HUES64 (cell line): ENCODE data around the gene PTPRM.

Experiments used
- H3K27ac ChIP-seq: 2 replicates; pipeline ENCODE4 v1.7.0; 2013; ENCODE audit warnings: low read depth, low read length, inconsistent platforms
- H3K27me3 ChIP-seq: 2 replicates; pipeline ENCODE4 v1.6.1; 2013; ENCODE audit warnings: mild to moderate bottlenecking, low read length; ENCODE audit not compliant: insufficient read depth
- H3K36me3 ChIP-seq: 2 replicates; pipeline ENCODE4 v1.6.1; 2013; ENCODE audit warnings: mild to moderate bottlenecking, low read length; ENCODE audit not compliant: insufficient read depth
- H3K4me1 ChIP-seq: 2 replicates; pipeline ENCODE4 v1.6.1; 2013; ENCODE audit warnings: mild to moderate bottlenecking, low read length, moderate library complexity; ENCODE audit not compliant: insufficient read depth
- H3K4me3 ChIP-seq: 2 replicates; pipeline ENCODE4 v1.5.1; 2013; ENCODE audit warnings: mild to moderate bottlenecking, low read length, moderate library complexity
- H3K9ac ChIP-seq: 2 replicates; pipeline ENCODE4 v1.6.1; 2013; ENCODE audit warnings: mild to moderate bottlenecking, low read depth, low read length
- H3K9me3 ChIP-seq: 2 replicates; pipeline ENCODE4 v1.6.1; 2013; ENCODE audit warnings: low read depth, low read length; ENCODE audit not compliant: insufficient read depth
- WGBS: fragments of 150-250, 120-280 bp; methylation state at CpG from one replicate; pipeline ENCODE4 v1.1.7; 2013; ENCODE audit warnings: missing lambda C conversion rate; 5-methylcytosine and 5-hydroxymethylcytosine counted together

PTPRM gene

DNA sequence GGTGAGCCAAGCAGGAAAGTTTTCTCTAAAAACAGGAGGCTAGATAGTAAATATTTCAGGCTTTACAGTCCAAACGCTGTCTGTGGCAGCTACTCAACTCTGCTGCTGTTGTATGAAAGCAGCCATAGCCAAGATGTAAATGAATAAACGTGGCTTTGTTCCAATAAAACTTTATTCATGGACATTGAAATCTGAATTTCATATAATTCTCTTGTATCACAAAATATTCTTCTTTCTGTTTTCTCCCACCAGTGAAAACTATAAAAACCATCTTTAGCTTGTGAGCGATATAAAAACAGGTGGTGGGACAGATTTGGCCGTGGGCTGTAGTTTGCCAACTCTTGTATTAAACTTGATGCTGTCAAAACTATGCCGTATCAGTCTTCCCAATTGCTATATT is 333.0 kb downstream of the PTPRM start:
- H3K27ac ChIP-seq, result no peak overlapping the region
- H3K4me1 ChIP-seq, result peaks cover 13% of the 10 kb centered on the region; the same call in 1 of the 2 replicates
- no peaks in the 10 kb centered on the region for H3K27me3 ChIP-seq
- H3K9me3 ChIP-seq, result no peaks in the 10 kb centered on the region
- no peaks in the 10 kb centered on the region for H3K36me3 ChIP-seq
- H3K4me3 ChIP-seq, result no peak overlapping the region
- WGBS, result 96% methylated on average over 4 of the region's 5 CpGs
- H3K9ac ChIP-seq, result no peak overlapping the region

DNA sequence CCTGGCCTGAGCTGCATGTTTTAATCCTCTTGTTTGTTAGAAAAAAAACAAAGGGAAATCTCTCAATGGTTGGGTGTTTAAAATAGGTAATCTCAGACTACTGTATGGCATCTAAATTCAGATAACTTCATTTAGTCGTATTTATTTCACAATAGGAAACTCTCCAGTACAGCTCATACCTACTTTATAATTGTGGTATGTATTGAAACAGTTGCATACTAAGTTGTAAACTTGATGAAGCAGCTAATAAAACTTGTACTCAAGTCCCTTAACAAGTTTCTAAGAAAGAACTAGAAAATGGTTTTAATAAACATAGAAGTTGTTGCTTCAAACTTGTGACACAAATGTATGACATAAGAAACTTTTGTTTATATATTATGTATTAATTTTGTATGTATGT is 334.5 kb downstream of the PTPRM start:
- H3K27me3 ChIP-seq, result no peaks in the 10 kb centered on the region
- no CpG with 5 or more reads among the region's 1 CpG for WGBS
- H3K9me3 ChIP-seq, result no peaks in the 10 kb centered on the region
- H3K4me3 ChIP-seq, result no peak overlapping the region
- peaks cover 13% of the 10 kb centered on the region; the same call in 1 of the 2 replicates for H3K4me1 ChIP-seq
- no peak overlapping the region for H3K9ac ChIP-seq
- H3K36me3 ChIP-seq, result no peaks in the 10 kb centered on the region
- H3K27ac ChIP-seq, result no peak overlapping the region

GRCh38 chr18:7902399-7902839 is 335.3 kb downstream of the PTPRM start:
- Histone ChIP-seq H3K9ac (no peak overlapping the region), H3K4me3 (no peak overlapping the region), H3K9me3 (no peaks in the 10 kb centered on the region), H3K36me3 (no peaks in the 10 kb centered on the region), H3K27me3 (no peaks in the 10 kb centered on the region), H3K4me1 (peaks cover 13% of the 10 kb centered on the region; the same call in 1 of the 2 replicates), H3K27ac (no peak overlapping the region)
- WGBS, result 94% methylated on average over 5 of the region's 5 CpGs

GRCh38 chr18:7904529-7904928 is 337.4 kb downstream of the PTPRM start:
- Histone ChIP-seq H3K4me3 (no peak overlapping the region), H3K9me3 (no peaks in the 10 kb centered on the region), H3K9ac (no peak overlapping the region), H3K27ac (no peak overlapping the region), H3K27me3 (no peaks in the 10 kb centered on the region), H3K36me3 (no peaks in the 10 kb centered on the region), H3K4me1 (no peaks in the 10 kb centered on the region)
- 87% methylated on average over 2 of the region's 2 CpGs for WGBS

- H3K9ac ChIP-seq, result no peak overlapping the region
- no peaks in the 10 kb centered on the region for H3K9me3 ChIP-seq
- H3K4me1 ChIP-seq, result no peaks in the 10 kb centered on the region
- WGBS, result 92% methylated on average over 1 of the region's 1 CpG
- H3K36me3 ChIP-seq, result no peaks in the 10 kb centered on the region
- no peaks in the 10 kb centered on the region for H3K27me3 ChIP-seq
- H3K27ac ChIP-seq, result no peak overlapping the region
- no peak overlapping the region for H3K4me3 ChIP-seq
These were observed 341.7 kb downstream of the PTPRM start for GRCh38 chr18:7908681-7909299.

GRCh38 chr18:7914834-7915670 is 347.9 kb downstream of the PTPRM start:
- whole genome bisulfite sequencing, result 87% methylated on average over 3 of the region's 5 CpGs

DNA sequence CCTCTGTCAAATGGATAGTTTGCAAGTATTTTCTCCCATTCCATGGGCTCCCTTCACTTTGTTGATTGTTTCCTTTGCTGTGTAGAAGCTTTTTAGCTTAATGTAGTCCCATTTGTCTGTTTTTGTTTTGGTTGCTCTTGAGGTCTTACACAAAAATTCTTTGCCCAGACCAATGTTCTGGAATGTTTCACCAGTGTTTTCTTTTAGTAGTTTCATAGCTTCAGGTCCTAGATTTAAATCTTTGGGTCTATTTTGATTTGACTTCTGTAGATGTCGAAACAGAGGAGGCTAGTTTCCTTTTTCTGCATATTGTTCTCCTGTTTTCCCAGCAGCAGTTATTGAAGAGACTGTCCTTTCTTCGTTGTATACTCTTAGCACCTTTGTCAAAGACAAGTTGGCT is 351.6 kb downstream of the PTPRM start:
- Histone ChIP-seq H3K36me3 (no peaks in the 10 kb centered on the region), H3K27ac (no peak overlapping the region), H3K27me3 (no peaks in the 10 kb centered on the region), H3K4me1 (no peaks in the 10 kb centered on the region), H3K9me3 (no peaks in the 10 kb centered on the region), H3K4me3 (no peak overlapping the region), H3K9ac (no peak overlapping the region)
- 95% methylated on average over 2 of the region's 2 CpGs for WGBS

More at GRCh38 chr18:7914834-7915670, 347.9 kb downstream of the PTPRM start:
- no peaks in the 10 kb centered on the region for H3K9me3 ChIP-seq
- H3K4me1 ChIP-seq, result no peaks in the 10 kb centered on the region
- no peak overlapping the region for H3K4me3 ChIP-seq
- H3K9ac ChIP-seq, result no peak overlapping the region
- H3K36me3 ChIP-seq, result no peaks in the 10 kb centered on the region
- no peaks in the 10 kb centered on the region for H3K27me3 ChIP-seq
- H3K27ac ChIP-seq, result no peak overlapping the region

DNA sequence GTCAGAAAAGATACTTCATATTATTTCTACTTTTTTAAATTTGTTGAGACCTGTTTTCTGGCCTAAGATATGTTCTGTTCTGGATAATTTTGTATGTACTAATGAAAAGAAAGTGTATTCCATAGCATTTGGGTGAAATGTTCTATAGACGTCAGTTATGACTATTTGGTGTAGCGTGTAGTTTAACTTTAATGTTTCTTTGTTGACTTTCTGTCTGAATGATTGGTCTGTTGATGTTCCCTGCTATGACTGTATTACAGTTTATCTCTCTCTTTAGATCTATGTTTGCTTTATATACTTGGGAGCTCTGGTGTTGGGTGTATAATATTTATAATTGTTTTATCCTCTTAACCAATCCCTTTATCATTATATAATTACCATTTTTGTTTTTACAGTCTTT is 352.4 kb downstream of the PTPRM start:
- no peak overlapping the region for H3K9ac ChIP-seq
- H3K27me3 ChIP-seq, result no peaks in the 10 kb centered on the region
- H3K4me1 ChIP-seq, result no peaks in the 10 kb centered on the region
- H3K4me3 ChIP-seq, result no peak overlapping the region
- H3K9me3 ChIP-seq, result no peaks in the 10 kb centered on the region
- 97% methylated on average over 2 of the region's 2 CpGs for WGBS
- H3K27ac ChIP-seq, result no peak overlapping the region
- H3K36me3 ChIP-seq, result no peaks in the 10 kb centered on the region

GRCh38 chr18:7921938-7922587 is 354.9 kb downstream of the PTPRM start:
- Histone ChIP-seq H3K9ac (no peak overlapping the region), H3K27me3 (no peaks in the 10 kb centered on the region), H3K4me3 (no peak overlapping the region), H3K9me3 (no peaks in the 10 kb centered on the region), H3K27ac (no peak overlapping the region), H3K4me1 (no peaks in the 10 kb centered on the region), H3K36me3 (no peaks in the 10 kb centered on the region)
- WGBS, result 91% methylated on average over 3 of the region's 3 CpGs

DNA sequence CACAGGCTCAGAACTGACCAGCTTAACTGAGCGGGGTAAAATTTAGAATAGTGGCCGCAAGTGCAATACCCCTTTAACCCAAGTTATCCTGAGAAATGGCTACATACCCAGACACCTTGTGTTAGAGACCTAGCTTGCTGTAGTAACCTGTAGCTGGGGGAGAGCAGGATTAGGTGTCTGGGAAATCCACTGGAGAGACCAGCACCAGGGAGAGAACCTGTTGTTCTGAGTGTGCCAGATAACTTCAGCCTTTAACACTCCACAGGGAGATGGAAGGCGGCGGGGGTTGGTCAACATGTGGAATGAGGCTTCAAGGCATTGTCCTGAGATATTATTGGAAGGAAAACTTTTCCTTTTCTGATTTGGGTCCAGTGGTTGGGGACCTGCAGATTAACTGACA is 356.0 kb downstream of the PTPRM start:
- Histone ChIP-seq H3K4me1 (no peaks in the 10 kb centered on the region), H3K9me3 (no peaks in the 10 kb centered on the region), H3K27me3 (no peaks in the 10 kb centered on the region), H3K9ac (no peak overlapping the region), H3K4me3 (no peak overlapping the region), H3K36me3 (no peaks in the 10 kb centered on the region), H3K27ac (no peak overlapping the region)
- WGBS, result 89% methylated on average over 4 of the region's 4 CpGs

DNA sequence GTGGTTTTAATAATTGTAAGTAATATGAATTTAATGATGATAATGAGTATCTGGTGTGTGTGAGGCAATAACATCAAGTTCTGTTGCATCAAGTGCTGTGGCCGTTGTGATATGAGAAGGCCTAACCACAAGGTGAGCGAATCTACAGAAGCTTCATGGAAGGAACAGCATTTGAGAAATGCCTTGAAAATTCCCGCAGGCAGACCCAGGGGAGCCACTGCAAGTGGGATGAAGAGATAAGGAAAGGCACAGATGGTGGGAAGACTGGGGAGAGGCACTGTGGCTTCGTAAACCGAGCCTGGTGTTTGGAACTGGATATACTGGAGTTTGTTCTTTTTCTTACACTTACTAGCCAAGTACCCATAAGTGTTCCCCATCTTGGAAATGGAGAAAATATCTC is 357.5 kb downstream of the PTPRM start:
- H3K27ac ChIP-seq, result no peak overlapping the region
- no peak overlapping the region for H3K9ac ChIP-seq
- no peak overlapping the region for H3K4me3 ChIP-seq
- H3K27me3 ChIP-seq, result no peaks in the 10 kb centered on the region
- H3K36me3 ChIP-seq, result no peaks in the 10 kb centered on the region
- no peaks in the 10 kb centered on the region for H3K4me1 ChIP-seq
- H3K9me3 ChIP-seq, result no peaks in the 10 kb centered on the region
- WGBS, result 91% methylated on average over 5 of the region's 5 CpGs
